Head of caudate nucleus (tissue), 42 donors: ENCODE measurements around the gene ARID4B.
"Not testable (repeated sequence)": the region's sequence is repeated elsewhere in the genome, so short reads cannot be mapped to it uniquely, and the experiment has no call there.

ENCODE experiments used
- DNase-seq, 42 donors: peaks; one replicate each; pipeline versions ENCODE4 v3.0.0 to v3.0.0-alpha.2; 2020 to 2021; ENCODE audit warnings: mixed read lengths in 7 of 42
- intact Hi-C: fragments of 100-400 bp; cut with DNase I; formaldehyde crosslinking; loops from one replicate; pipeline ENCODE4 v1.15.0; 2022

ARID4B gene

GRCh38 chr1:235206533-235207208 is 121.3 kb downstream of the ARID4B start:
- peak in 1 of 42 donors; percentile 4 for DNase-seq
- intact Hi-C loops, result no loop called here

- intact Hi-C loops, result no loop called here
Observed at GRCh38 chr1:235205687-235206086, 122.3 kb downstream of the ARID4B start.

GRCh38 chr1:235203428-235203827 is 124.6 kb downstream of the ARID4B start:
- DNase-seq, result no peak

More at GRCh38 chr1:235205687-235206086, 122.3 kb downstream of the ARID4B start:
- DNase-seq, result no peak

GRCh38 chr1:235202447-235202846 is 125.5 kb downstream of the ARID4B start:
- DNase-seq, intact Hi-C loops: not testable (repeated sequence)

More at GRCh38 chr1:235203428-235203827, 124.6 kb downstream of the ARID4B start:
- intact Hi-C loops, result no loop called here

- intact Hi-C loops, result no loop called here
- peak in 2 of 42 donors; percentile 12 to 37 for DNase-seq
Observed at GRCh38 chr1:235199441-235199840, 128.5 kb downstream of the ARID4B start.

GRCh38 chr1:235190431-235190830 is 137.5 kb downstream of the ARID4B start:
- DNase-seq, result no peak
- intact Hi-C loops, result no loop called here

GRCh38 chr1:235187316-235187715 is 140.7 kb downstream of the ARID4B start:
- intact Hi-C loops, result no loop called here
- no peak for DNase-seq

GRCh38 chr1:235181561-235182245 is 146.3 kb downstream of the ARID4B start:
- DNase-seq, result no peak
- intact Hi-C loops, result no loop called here

- intact Hi-C loops, result no loop called here
- no peak for DNase-seq
Observed at GRCh38 chr1:235180916-235181460, 147.0 kb downstream of the ARID4B start.

GRCh38 chr1:235176486-235176885 is 151.5 kb downstream of the ARID4B start:
- intact Hi-C loops, result no loop called here
- no peak for DNase-seq

- DNase-seq, result no peak
- intact Hi-C loops, result no loop called here
Observed at GRCh38 chr1:235169986-235170385, 158.0 kb downstream of the ARID4B start.

- no peak for DNase-seq
- intact Hi-C loops, result no loop called here
Observed at GRCh38 chr1:235168375-235168774, 159.6 kb downstream of the ARID4B start.

- intact Hi-C loops, result no loop called here
- peak in 1 of 42 donors; percentile 35 for DNase-seq
Observed at GRCh38 chr1:235161685-235162327, 166.2 kb downstream of the ARID4B start.

GRCh38 chr1:235160957-235161684 is 166.9 kb downstream of the ARID4B start, which contains the start of gene RBM34:
Gene RBM34 (minus strand): TSS chr1:235161250. CDS start chr1:235161226, 24 bp downstream.
- intact Hi-C loops, result no loop called here
- DNase-seq, result peak; percentile 80 to 96 (median 92)

GRCh38 chr1:235160383-235160956 is 167.5 kb downstream of the ARID4B start:
- intact Hi-C loops, result no loop called here

GRCh38 chr1:235159930-235160329 is 168.0 kb downstream of the ARID4B start:
- intact Hi-C loops, DNase-seq: not testable (repeated sequence)

More at GRCh38 chr1:235160383-235160956, 167.5 kb downstream of the ARID4B start:
- DNase-seq, result peak in 2 of 42 donors; percentile 10 to 30

GRCh38 chr1:235159284-235159683 is 168.7 kb downstream of the ARID4B start:
- intact Hi-C loops, DNase-seq: not testable (repeated sequence)

- intact Hi-C loops, result no loop called here
- no peak for DNase-seq
Observed at GRCh38 chr1:235158680-235159079, 169.3 kb downstream of the ARID4B start.

GRCh38 chr1:235157150-235157549 is 170.8 kb downstream of the ARID4B start:
- no peak for DNase-seq
- intact Hi-C loops, result no loop called here
